Subcutaneous abdominal adipose tissue (tissue), 5 donors: Measurements from ENCODE around the gene SPHK1.
"Not testable (repeated sequence)": the region's sequence is repeated elsewhere in the genome, so short reads cannot be mapped to it uniquely, and the experiment has no call there.

Source experiments
- H3K27ac ChIP-seq: one replicate; pipeline ENCODE4 v1.7.0; 2013; ENCODE audit warnings: low read depth, mild to moderate bottlenecking, inconsistent platforms, low read length, moderate library complexity
- H3K27me3 ChIP-seq, 5 donors: one replicate each; pipeline ENCODE4 v1.7.0; 2013; ENCODE audit warnings: low read length in 5 of 5, inconsistent platforms in 1 of 5; ENCODE audit not compliant: control insufficient read depth in 5 of 5, insufficient read depth in 4 of 5
- H3K36me3 ChIP-seq, 5 donors: one replicate each; pipeline ENCODE4 v1.7.0; 2013; ENCODE audit warnings: low read length in 5 of 5; ENCODE audit not compliant: control insufficient read depth in 5 of 5, insufficient read depth in 5 of 5
- H3K4me1 ChIP-seq, 5 donors: one replicate each; pipeline ENCODE4 v1.7.0; 2013; ENCODE audit warnings: low read length in 5 of 5, mild to moderate bottlenecking in 3 of 5, moderate library complexity in 1 of 5; ENCODE audit not compliant: control insufficient read depth in 5 of 5, insufficient read depth in 5 of 5
- H3K4me3 ChIP-seq, 5 donors: one replicate each; pipeline ENCODE4 v1.7.0; 2013; ENCODE audit warnings: low read length in 5 of 5, low read depth in 1 of 5
- H3K9ac ChIP-seq, 5 donors: one replicate each; pipeline ENCODE4 v1.7.0; 2013; ENCODE audit warnings: low read length in 5 of 5, mild to moderate bottlenecking in 4 of 5, moderate library complexity in 3 of 5
- H3K9me3 ChIP-seq, 5 donors: one replicate each; pipeline ENCODE4 v1.7.0; 2013; ENCODE audit warnings: low read length in 5 of 5; ENCODE audit not compliant: control insufficient read depth in 5 of 5
- donor health status: healthy.
- donor health status: healthy.
- donor health status: healthy.
- donor health status: healthy.
- donor health status: healthy.

Gene SPHK1

DNA sequence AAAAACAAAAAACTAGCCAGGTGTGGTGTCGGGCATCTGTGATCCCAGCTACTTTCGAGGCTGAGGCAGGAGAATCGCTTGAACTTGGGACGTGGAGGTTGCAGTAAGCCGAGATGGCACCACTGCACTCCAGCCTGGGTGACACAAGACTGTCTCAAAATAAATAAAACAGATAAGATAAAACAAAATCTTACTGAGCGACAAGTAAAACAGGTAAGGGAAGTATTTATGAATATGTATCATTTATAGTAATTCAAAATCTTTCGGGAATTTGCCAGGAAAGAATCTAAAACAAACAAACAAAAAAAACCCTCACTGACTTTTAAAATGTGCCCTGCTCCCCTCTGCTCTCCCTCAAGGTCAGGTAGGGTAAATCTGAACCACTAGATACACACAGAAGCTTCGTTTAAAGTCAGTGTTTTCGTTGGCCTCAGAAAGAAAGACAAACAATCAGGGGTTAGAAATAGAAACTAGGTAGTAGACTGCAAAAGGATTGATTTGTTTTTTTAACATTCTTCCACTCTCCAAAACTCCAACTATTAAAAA, 32.8 kb upstream of the SPHK1 start:
- Histone ChIP-seq H3K4me1 (peaks cover 3 to 21% (median 18%) of the 10 kb centered on the region in 5 donors), H3K9ac (no peak overlapping the region), H3K27me3 (no peaks in the 10 kb centered on the region), H3K27ac (no peak overlapping the region), H3K36me3 (peaks cover 0 to 12% (median 9%) of the 10 kb centered on the region in 5 donors), H3K9me3 (no peaks in the 10 kb centered on the region), H3K4me3 (no peak overlapping the region)

DNA sequence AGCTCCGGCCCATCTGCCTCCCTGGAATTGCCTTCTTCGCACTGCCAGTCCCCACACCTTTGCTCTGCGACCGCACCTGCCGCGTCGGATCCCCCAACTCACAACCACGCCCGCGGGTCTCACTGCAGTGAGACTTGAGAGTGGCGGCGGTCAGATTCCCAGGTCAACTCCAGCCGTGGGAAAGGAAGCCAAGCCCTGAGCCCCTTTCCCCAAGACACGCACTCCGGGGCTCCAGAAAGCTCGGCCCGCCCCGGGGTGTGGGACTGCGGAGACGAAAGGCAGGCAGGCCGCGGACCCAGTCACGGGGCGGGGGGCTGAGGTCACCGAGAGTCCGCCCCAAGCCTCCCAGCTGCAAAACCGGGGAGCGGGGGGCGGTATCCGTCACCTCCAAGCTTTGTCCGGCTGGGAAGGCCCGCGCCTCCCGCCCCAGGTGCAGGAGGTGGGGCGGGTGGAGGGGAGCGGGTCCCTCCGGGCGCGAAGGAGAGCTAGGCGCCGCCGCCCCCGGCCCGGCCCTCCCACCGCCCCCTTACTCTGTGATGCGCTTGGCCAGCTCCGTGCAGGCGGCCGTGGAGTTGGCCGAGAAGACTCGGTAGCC, 31.3 kb upstream of the SPHK1 start:
- no peaks in the 10 kb centered on the region for H3K9me3 ChIP-seq
- no peaks in the 10 kb centered on the region for H3K36me3 ChIP-seq
- H3K27ac ChIP-seq: peak overlapping the region; percentile 78
- peak overlapping the region; percentile 75 to 93 (median 76) for H3K9ac ChIP-seq
- H3K27me3 ChIP-seq: no peaks in the 10 kb centered on the region
- H3K4me1 ChIP-seq: peaks cover 3 to 21% (median 18%) of the 10 kb centered on the region in 5 donors
- H3K4me3 ChIP-seq: peak overlapping the region; percentile 76 to 93 (median 86)

DNA sequence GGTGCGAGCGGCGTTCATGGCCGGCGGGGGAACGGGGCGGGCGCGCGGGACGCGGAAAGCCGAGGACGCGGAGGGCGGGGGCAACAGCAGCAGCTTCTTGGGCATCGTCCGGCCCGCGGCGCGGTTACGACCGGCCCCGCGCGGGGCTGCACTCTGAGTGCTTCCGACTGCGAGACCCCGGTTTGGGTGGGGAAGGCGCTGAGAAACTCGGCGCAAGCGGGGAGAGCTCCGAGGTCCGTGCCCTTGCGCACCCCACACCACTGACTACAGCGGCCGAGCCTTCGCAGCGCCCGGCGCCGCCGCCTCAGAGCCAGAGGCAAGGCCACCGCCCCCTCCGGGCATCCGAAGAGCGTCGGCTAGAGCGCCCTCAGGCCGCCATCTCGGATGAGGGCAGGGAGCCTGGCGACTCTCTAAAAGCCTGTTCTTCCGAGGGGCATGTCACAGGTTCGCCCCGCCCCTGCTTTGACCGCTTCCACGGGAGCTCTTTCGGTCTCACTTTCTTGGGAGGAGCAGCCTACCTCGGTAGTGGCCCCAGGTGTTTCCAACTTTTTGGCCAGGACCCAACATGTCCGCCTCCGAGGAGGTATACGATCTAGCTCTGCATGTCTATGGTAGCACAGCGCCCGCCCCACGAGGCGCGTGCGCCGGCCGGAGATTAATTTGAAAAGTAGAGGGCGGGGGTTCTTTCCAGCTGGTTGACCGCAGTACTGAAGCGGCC, 30.7 kb upstream of the SPHK1 start, which contains the start of gene PRPSAP1:
Gene PRPSAP1 (minus strand): TSS at position 318 of the 718 bp plus-strand sequence. CDS start 213 bp downstream, at position 105.
- H3K4me1 ChIP-seq: peaks cover 3 to 21% (median 18%) of the 10 kb centered on the region in 5 donors
- H3K27me3 ChIP-seq: no peaks in the 10 kb centered on the region
- no peaks in the 10 kb centered on the region for H3K36me3 ChIP-seq
- H3K9ac ChIP-seq: peak within 1 kb of the TSS; percentile 75 to 93 (median 76)
- peak within 1 kb of the TSS; percentile 78 for H3K27ac ChIP-seq
- H3K9me3 ChIP-seq: no peaks in the 10 kb centered on the region
- H3K4me3 ChIP-seq: peak within 1 kb of the TSS; percentile 76 to 93 (median 90)

DNA sequence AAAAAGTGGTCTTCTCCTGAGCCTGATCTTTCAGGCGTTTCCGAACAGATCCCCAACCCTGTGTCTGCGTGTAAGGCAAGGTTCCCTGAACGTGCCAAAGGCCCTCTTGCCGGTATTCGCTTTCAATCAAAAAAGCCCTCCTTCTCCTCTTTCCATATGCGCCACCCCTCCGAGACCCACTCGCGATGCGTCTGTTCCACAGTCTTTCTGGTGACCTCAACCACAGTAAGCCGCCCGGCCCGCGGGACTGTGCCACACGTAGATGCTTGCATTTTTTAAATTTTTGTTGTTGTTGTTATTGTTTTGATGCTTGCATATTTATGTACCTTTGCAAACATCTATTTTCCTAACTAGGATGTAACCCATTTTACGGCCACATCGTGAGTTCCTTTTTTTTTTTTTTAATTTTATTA, 30.1 kb upstream of the SPHK1 start:
- no peaks in the 10 kb centered on the region for H3K36me3 ChIP-seq
- H3K4me3 ChIP-seq: peak overlapping the region; percentile 76 to 93 (median 90)
- H3K27ac ChIP-seq: peak overlapping the region; percentile 78
- H3K9ac ChIP-seq: peak overlapping the region; percentile 56 to 93 (median 76)
- H3K27me3 ChIP-seq: no peaks in the 10 kb centered on the region
- peaks cover 3 to 21% (median 18%) of the 10 kb centered on the region in 5 donors for H3K4me1 ChIP-seq
- no peaks in the 10 kb centered on the region for H3K9me3 ChIP-seq

DNA sequence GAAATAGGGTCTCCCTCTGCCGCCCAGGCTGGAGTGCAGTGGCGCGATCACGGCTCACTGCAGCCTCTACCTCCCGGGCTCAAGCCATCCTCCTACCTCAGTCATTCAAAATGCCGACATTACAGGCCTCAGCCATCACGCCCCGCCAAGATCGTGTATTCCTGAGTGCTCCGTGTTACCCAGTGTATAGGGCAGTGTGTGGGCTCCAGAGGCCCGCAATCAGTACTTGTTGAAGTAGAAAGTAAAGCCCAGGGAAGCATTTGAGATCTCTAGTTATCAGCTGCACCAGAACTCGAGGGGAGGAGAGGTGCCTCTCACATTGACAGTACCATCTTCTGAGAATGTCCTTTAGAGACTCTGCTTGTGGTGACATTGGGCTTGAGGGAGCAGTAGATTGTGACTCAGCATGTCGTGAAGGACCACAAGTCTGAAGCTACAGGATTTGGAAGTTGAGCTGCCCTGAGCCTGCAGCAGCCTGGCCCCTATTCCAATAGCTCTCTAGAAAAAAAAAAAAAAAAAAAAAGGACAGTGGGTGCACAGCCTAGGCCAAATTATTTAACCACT, 29.6 kb upstream of the SPHK1 start:
- Histone ChIP-seq H3K9me3 (no peaks in the 10 kb centered on the region), H3K4me1 (peaks cover 3 to 21% (median 18%) of the 10 kb centered on the region in 5 donors), H3K9ac (no peak overlapping the region), H3K27me3 (no peaks in the 10 kb centered on the region), H3K27ac (no peak overlapping the region), H3K36me3 (no peaks in the 10 kb centered on the region), H3K4me3 (peak overlapping the region in 1 of 5 donors; percentile 93)

DNA sequence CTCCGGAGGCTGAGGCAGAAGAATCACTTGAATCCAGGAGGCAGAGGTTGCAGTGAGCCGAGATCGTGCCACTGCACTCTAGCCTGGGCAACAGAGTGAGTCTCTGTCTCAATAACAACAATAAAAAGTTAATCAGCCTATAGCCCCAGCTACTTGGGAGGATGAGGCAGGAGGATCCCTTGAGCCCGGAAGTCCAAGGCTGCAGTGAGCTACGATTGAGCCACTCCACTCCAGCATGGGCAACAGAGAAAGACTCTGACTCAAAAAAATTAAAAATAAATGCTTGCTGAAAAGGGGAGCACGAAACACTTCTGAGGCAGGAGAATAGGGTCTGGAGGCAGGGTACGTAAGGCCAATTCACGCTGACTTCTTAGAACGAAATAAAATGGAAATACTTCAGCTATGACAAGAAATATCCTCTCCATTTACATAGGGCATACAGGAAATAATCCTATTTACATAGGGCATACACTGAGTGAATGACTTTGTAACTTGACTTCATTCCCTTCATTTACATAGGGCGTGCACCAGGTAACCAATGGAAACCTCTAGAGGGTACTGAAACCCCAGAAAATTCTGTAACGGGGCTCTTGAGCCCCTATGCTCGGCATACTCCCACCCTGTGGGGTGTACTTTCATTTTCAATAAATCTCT, 27.5 kb upstream of the SPHK1 start:
- Histone ChIP-seq H3K27ac (no peak overlapping the region), H3K4me1 (peaks cover 3 to 35% (median 30%) of the 10 kb centered on the region in 5 donors), H3K9ac (no peak overlapping the region), H3K4me3 (no peak overlapping the region), H3K36me3 (no peaks in the 10 kb centered on the region), H3K27me3 (no peaks in the 10 kb centered on the region), H3K9me3 (no peaks in the 10 kb centered on the region)

DNA sequence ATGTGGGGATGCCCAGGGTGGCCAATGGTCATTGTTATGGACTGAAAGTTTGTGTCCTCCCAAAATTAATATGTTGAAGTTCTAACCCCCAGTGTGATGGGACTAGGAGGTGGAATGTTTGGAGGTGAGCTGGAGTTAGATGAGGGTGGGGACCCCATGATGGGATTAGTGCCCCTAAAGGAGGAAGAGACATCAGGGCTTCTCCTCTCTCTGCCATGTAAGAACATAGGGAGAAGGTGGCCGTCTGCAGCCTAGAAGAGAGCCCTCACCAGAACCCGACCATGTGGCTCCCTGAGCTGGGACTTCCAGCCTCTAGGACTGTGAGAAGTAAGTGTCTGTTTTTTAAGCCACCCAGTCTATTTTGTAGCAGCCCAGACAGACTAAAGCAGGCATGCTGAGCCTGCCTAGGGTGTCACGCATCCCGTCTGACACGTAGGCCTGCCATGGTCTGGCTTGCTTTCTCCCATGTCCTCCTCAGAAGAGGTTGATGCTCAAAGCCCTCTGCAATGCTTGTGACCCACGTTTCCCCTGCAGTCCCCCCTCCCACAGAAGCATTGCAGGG, 26.7 kb upstream of the SPHK1 start:
- Histone ChIP-seq H3K9ac (no peak overlapping the region), H3K9me3 (no peaks in the 10 kb centered on the region), H3K4me1 (peaks cover 5 to 34% (median 33%) of the 10 kb centered on the region in 5 donors), H3K36me3 (no peaks in the 10 kb centered on the region), H3K4me3 (no peak overlapping the region), H3K27me3 (no peaks in the 10 kb centered on the region), H3K27ac (no peak overlapping the region)

DNA sequence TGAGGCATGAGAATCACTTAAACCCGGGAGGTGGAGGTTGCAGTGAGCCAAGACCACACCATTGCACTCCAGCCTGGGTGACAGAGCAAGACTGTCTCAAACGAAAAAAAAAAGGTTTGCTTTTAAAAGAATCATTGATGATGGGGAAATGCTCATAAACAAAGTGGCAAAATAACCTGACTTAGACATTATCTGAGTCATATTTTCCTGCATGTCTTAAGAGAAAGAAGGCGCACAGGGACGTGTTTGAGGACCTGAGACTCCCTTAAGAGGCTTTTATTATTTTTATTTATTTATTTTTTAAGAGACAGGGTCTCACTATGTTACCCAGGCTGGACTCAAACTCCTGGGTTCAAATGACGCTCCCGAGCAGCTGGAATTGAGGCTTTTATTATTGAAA, 25.0 kb upstream of the SPHK1 start:
- Histone ChIP-seq H3K27ac (peak overlapping the region; percentile 60), H3K9me3 (no peaks in the 10 kb centered on the region), H3K9ac (no peak overlapping the region), H3K4me1 (peaks cover 2 to 28% (median 25%) of the 10 kb centered on the region in 5 donors), H3K36me3 (no peaks in the 10 kb centered on the region), H3K4me3 (no peak overlapping the region), H3K27me3 (no peaks in the 10 kb centered on the region)

DNA sequence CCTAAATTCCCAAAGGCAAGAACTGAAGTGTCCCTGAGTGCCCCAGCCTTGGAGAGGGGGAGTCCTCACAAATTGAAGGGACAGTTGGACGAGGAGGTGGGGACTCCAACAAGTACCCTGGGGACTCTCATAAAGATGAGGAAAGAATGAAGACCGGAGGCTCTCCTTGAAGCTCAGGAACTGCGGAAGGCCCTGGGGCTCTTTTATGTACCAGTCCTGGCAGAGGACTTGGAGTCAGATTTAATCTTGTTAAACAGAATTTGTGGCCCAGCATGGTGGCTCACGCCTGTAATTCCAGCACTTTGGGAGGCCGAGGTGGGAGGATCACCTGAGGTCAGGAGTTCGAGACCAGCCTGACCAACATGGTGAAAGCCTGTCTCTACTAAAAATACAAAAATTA, 24.6 kb upstream of the SPHK1 start:
- H3K9ac ChIP-seq, H3K27me3 ChIP-seq, H3K36me3 ChIP-seq, H3K4me3 ChIP-seq, H3K9me3 ChIP-seq: not testable (repeated sequence)
- Histone ChIP-seq H3K27ac (peak overlapping the region; percentile 60), H3K4me1 (peaks cover 2 to 24% (median 21%) of the 10 kb centered on the region in 5 donors)
